ENCODE results near the gene APOBEC2.
A peak's percentile ranks its signal among the peaks of the same experiment; 100 is the strongest.

APOBEC2 gene

GRCh38 chr6:41038205-41038604 is 14.8 kb upstream of the APOBEC2 start:
- DNase-seq = no peak
- no peak for ATAC-seq

- ATAC-seq = peak; percentile 47
- DNase-seq = peak; percentile 68
Observed at GRCh38 chr6:41039060-41039998, 13.7 kb upstream of the APOBEC2 start, which contains the start of gene UNC5CL. TSS of gene UNC5CL (minus strand) at chr6:41039221. CDS start at chr6:41035074, 4,147 bp downstream.

GRCh38 chr6:41040101-41040939 is 12.7 kb upstream of the APOBEC2 start:
- peak; percentile 47 for ATAC-seq
- peak; percentile 17 for DNase-seq

GRCh38 chr6:41040940-41041536 is 12.0 kb upstream of the APOBEC2 start:
- DNase-seq = no peak
- peak; percentile 17 for ATAC-seq

GRCh38 chr6:41042226-41043055 is 10.6 kb upstream of the APOBEC2 start, which contains the start of gene TSPO2:
TSS of gene TSPO2 (plus strand) at chr6:41042467. CDS start at chr6:41042986, 519 bp downstream.
- ATAC-seq = no peak
- DNase-seq = no peak

GRCh38 chr6:41043151-41043550 is 9.9 kb upstream of the APOBEC2 start:
- ATAC-seq (no peak), DNase-seq (no peak)

- no peak for ATAC-seq
- no peak for DNase-seq
Observed at GRCh38 chr6:41045664-41046063, 7.3 kb upstream of the APOBEC2 start.

- no peak for DNase-seq
- ATAC-seq = no peak
Observed at GRCh38 chr6:41046084-41046483, 6.9 kb upstream of the APOBEC2 start.

GRCh38 chr6:41047306-41047705 is 5.7 kb upstream of the APOBEC2 start:
- DNase-seq (no peak), ATAC-seq (no peak)

GRCh38 chr6:41047745-41048732 is 5.0 kb upstream of the APOBEC2 start:
- ATAC-seq (no peak), DNase-seq (no peak)

- no peak for DNase-seq
- no peak for ATAC-seq
Observed at GRCh38 chr6:41049521-41049920, 3.5 kb upstream of the APOBEC2 start.

GRCh38 chr6:41049955-41050354 is 3.0 kb upstream of the APOBEC2 start:
- DNase-seq (no peak), ATAC-seq (no peak)

GRCh38 chr6:41050536-41050935 is 2.5 kb upstream of the APOBEC2 start:
- DNase-seq (no peak), ATAC-seq (no peak)

- peak; percentile 30 for ATAC-seq
- DNase-seq = no peak
Observed at GRCh38 chr6:41051873-41052272, 1.1 kb upstream of the APOBEC2 start.

- DNase-seq (no peak), ATAC-seq (no peak)
Observed at GRCh38 chr6:41054511-41054910, 1.5 kb downstream of the APOBEC2 start.

- no peak for DNase-seq
- no peak for ATAC-seq
Observed at GRCh38 chr6:41055149-41055548, 2.1 kb downstream of the APOBEC2 start.

- no peak for DNase-seq
- no peak for ATAC-seq
Observed at GRCh38 chr6:41056768-41057490, 3.9 kb downstream of the APOBEC2 start.

- ATAC-seq = no peak
- DNase-seq = no peak
Observed at GRCh38 chr6:41058783-41059181, 5.8 kb downstream of the APOBEC2 start.

GRCh38 chr6:41059556-41059955 is 6.6 kb downstream of the APOBEC2 start:
- DNase-seq (no peak), ATAC-seq (no peak)
